Measurements from ENCODE around the gene ABLIM1.

Gene ABLIM1

DNA sequence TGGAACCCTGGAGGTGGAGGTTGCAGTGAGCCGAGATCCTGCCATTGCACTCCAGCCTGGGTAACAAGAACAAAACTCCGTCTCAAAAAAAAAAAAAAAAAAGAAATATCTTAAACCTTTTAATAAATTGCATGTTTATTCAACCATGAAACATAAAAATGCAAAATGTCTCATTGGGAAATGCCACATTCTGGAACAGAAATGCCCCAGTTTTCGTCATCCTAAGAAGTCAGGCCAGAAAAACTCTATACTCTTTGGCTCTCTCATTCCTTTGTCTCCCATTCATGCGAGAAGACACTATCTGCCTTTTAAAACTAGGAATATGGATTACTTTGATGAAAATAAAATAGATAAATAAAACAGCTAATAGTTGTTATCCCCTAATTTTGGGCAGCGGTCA lies 21.5 kb upstream of the ABLIM1 start:
- DNase-seq, result no peak

DNA sequence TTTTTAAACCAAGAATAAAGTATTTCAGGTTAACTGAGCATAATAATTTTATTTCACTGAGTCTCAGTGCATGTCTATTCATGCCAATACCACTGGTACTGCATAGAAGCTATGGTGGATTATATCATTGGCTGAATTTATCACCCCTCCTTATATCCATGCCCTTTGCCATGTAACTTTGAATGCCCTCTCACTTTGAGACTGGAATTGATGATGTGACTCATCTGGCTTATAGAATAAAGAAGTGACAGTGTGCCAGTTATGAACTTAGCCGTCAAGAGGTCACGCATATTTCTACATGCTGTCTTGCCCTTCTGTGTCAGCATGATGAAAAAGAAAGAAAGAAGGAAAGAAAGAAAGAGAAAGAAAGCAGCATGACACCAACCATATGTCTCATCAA lies 20.7 kb upstream of the ABLIM1 start:
- peak; percentile 30 for DNase-seq

- no peak for DNase-seq
Observed at GRCh38 chr10:114678336-114678735, 20.3 kb upstream of the ABLIM1 start.

- DNase-seq, result no peak
Observed at GRCh38 chr10:114674346-114674745, 16.3 kb upstream of the ABLIM1 start.

GRCh38 chr10:114669648-114670047 lies 11.6 kb upstream of the ABLIM1 start:
- no peak for DNase-seq

- no peak for DNase-seq
Observed at GRCh38 chr10:114668375-114669080, 10.5 kb upstream of the ABLIM1 start.

- DNase-seq, result no peak
Observed at GRCh38 chr10:114665873-114666272, 7.8 kb upstream of the ABLIM1 start.

DNA sequence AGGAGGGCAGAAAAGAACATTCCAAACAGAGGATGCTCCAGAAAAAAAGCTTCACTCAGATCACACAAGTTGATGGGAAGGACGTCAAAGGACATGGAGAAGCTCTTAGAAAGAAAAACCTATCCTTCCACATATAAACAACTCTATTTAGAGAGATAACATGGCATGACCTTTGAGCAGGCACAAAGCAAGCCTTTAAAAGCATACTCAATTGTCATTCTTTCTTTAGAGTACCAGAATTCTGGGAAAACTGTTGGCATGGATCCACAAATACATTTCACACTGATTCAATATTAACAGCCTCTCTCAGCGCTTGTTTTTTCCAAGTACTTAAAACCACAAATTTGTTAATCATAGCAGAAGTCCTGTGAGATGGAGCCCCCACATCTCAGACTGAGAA lies 7.3 kb upstream of the ABLIM1 start:
- DNase-seq, result peak; percentile 41

DNA sequence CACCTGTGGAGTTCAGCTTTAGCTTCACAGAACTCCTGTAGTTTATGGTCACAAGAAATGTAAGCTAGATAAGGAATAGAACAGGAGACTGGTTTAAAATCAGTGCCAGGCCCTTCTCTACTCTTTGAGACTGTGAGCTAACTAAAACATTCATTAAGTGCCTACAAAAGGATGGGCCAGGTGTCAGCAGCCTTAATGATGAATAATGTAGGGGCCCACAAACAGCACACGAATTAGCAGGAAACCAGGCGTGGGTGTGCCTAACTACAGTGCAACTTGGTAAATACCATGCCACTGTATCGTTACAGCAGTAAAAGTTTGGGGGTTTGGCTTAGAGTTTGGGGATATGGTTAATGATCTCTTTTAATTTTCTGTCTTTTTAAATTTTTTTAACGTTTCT lies 6.1 kb upstream of the ABLIM1 start:
- DNase-seq, result no peak

- no peak for DNase-seq
Observed at GRCh38 chr10:114663626-114664025, 5.6 kb upstream of the ABLIM1 start.

- no peak for DNase-seq
Observed at GRCh38 chr10:114662646-114663217, 4.7 kb upstream of the ABLIM1 start.

DNA sequence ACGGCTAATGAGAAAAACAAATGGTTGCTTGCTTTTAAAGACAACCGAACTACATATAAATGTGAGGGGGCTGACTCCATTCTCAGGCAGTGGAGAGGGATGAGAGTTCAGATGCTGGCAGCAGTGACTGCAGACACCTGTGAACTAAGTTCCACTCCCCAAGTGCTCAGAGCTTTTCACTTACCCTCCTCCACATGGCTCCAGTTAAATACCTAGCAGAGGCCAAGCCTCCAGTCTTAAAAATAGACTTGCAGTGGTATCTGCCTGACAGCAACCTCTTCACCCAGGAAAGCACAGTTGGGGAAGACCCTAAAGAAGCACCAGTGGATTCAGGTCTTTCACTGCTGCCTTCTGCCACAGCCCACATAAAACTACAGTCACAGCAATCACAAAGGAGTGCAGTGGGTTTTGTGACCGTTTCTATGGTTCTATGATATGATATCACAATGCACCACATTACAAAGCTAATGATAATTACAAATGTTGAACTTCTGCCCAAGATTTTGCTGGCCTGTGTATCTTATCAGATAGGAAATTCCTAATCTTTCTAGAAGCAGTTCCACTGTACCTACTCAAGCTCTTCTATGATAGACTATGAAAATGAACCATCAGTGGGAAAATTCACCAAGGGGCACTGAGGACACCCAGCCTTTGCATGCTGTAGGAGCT lies 3.3 kb upstream of the ABLIM1 start:
- no peak for DNase-seq

DNA sequence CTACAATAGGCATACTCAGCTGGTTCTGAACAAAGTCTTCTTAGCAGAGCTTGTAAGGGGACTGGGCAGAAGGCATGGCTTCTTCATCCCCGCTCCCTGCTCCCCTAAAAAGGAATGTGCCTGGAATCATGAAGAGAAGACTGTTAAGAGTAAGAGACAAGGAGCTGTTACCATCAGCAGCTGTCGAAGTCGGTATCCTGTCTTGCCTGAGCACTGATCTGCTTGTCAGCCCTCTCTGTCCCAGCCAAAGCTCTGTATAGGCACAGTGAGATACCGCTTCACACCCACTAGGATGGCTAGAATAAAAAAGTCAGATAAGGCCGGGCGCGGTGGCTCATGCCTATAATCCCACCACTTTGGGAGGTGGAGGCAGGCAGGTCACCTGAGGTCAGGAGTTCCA lies 2.4 kb downstream of the ABLIM1 start:
- DNase-seq, result no peak

- DNase-seq, result no peak
Observed at GRCh38 chr10:114654822-114655575, 3.1 kb downstream of the ABLIM1 start.

- DNase-seq, result no peak
Observed at GRCh38 chr10:114653926-114654325, 4.1 kb downstream of the ABLIM1 start.

DNA sequence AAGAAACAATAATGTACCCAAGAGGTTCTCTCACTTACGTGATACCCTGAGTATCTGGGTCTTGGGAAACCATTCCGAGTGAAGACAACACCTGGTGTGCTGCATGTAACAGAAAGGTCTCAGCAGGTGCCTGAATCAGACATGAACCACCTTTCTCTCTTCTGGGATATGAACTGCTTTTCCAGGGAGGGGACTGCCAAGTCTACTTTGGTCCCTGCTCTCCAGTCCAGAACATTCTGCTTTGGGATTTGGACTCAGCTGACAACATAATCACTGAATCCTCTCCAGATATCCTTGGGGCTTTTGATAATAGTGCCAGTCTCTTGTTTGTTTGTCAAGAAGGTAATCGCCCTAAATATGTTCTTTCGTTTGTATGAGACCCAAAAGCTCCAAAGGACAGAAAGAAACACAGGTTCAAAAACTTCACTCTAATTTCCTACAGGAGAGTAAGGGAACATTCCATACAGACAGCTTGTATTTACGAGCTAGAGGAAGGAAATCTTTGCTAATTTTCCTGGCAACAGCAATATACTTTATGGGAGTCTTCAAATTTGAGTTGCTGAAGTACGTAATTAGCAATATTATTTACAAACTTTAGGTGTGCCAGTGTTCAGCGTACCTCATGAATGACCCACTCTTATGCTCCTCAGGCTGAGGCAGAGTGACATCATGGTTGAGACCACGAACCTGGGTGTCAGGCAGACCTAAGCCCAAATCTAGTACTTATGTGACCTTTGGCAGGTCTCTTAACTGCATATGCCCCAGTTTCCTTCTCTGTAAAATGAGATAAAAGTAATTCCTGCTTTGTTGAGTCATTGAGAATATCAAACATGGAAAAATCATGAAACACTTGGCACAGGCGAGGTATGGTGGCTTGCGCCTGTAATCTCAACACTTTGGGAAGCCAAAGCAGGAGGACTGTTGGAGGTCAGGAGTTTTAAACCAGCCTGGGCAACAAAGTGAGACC lies 5.4 kb downstream of the ABLIM1 start:
- DNase-seq, result no peak

- no peak for DNase-seq
Observed at GRCh38 chr10:114650831-114651230, 7.2 kb downstream of the ABLIM1 start.

DNA sequence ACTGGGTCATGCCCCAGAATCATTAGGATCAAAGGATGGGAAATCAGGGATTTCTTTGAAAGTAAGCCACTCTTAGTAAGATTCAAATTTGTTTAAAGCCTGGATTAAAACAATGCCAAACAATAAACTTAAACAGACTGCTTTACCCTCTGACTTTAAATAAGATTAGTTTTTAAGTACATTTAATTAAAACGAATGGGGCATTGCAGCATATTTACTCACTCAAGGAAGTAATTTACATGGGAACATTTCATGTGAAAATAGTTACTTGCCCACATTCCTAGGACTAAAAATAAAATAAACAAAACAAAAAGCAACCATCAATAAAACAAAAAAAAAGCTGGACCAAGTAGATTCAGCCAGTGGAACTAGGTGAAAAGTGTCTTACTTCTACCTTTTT lies 7.8 kb downstream of the ABLIM1 start:
- DNase-seq, result no peak

GRCh38 chr10:114649217-114649903 lies 8.7 kb downstream of the ABLIM1 start:
- DNase-seq, result no peak

GRCh38 chr10:114648368-114648767 lies 9.7 kb downstream of the ABLIM1 start:
- peak; percentile 76 for DNase-seq

DNA sequence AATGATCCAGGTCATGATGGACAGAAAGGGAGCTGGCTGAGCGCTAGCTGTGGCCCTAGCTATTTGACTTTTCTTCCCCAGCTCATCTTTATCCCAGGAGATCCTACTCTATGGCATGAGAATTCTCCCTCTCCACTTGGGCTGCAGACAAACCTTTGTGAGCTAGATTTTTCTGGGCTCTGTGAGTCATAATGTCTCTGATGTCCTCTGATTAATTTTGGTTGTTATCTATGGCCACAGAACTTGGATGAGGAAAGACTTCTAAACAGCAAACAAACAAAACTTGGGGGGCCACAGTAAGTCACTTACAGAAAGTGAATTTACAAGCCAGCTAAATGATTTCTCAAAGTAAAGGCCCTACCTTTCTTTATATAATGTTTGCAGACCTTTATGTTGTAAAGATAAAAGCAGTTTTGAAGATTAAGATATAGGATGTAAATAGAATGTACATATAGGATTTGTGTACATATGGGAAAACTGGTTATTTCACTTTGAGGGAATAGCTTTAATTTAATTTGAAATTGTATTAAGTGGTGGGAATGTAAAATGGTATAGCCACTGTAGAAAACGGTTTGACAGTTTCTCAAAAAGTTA lies 10.4 kb downstream of the ABLIM1 start:
- no peak for DNase-seq
